T-helper 17 cell (primary cell): ENCODE data around the gene PML. TPM values are rescaled to one million over a fixed set of nuclear protein-coding genes. Genes with fewer than 3 reads are reported as not detected.
A peak's percentile ranks its signal among the peaks of the same experiment; 100 is the strongest.
"Not testable (repeated sequence)": the region's sequence is repeated elsewhere in the genome, so short reads cannot be mapped to it uniquely, and the experiment has no call there.

Experiments
- ATAC-seq: fragments of 150-1000 bp; cut with Tn5 transposase; 2 replicates; pipeline ENCODE4 v1.10.0; 2021; ENCODE audit warnings: mild to moderate bottlenecking, moderate library complexity
- DNase-seq, 3 donors: peaks; one replicate each; pipeline versions ENCODE4 v3.0.0 to v3.0.0-alpha.2; 2020 to 2021
- H3K9me3 ChIP-seq: one replicate; pipeline ENCODE4 v1.7.0; 2013; ENCODE audit warnings: low read length, mild to moderate bottlenecking; ENCODE audit not compliant: control insufficient read depth, poor library complexity, severe bottlenecking
- H3K27ac Mint-ChIP-seq: one replicate; pipeline ENCODE4 v1.8.0; 2022; ENCODE audit warnings: mild to moderate bottlenecking, moderate library complexity, mixed read lengths
- H3K27me3 Mint-ChIP-seq: one replicate; pipeline ENCODE4 v1.8.0; 2022; ENCODE audit warnings: mixed read lengths
- H3K36me3 Mint-ChIP-seq: one replicate; pipeline ENCODE4 v1.8.0; 2022; ENCODE audit warnings: low read depth, mixed read lengths
- H3K4me1 Mint-ChIP-seq: one replicate; pipeline ENCODE4 v1.8.0; 2022; ENCODE audit warnings: mild to moderate bottlenecking, mixed read lengths
- H3K4me3 Mint-ChIP-seq: one replicate; pipeline ENCODE4 v1.8.0; 2022; ENCODE audit warnings: mild to moderate bottlenecking, moderate library complexity, mixed read lengths
- total RNA-seq, 4 donors: library from RNA in 2 of 4; stranded (reverse) in 2 of 4; gene quantifications; one replicate each; pipeline ENCODE4 v1.2.3 and lab custom pipeline; 2022 to 2026

The PML gene
- total RNA-seq, 2 donors from 2014 or later, result 47.6 to 52.6 TPM

DNA sequence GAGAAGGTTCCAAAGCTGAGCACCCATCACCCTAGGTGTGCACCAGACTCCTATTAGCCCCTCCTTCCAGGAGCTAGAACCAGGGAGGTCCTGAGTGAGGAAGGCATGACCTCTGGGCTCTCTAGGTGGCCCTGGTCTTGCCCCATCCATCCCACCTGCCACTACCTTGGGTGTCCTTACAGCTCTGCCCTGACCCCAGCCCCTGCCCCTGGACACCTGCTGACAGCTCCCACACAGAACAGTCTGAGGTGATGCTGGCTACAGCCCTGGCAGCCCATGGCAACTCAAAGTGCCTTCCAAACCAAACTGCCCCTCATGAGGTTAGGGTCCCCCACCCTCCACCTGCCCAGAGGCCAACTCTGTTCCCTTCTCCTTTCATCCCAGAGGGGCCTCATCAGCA, 50.7 kb downstream of the PML start:
- H3K27me3 Mint-ChIP-seq, result no peaks in the 10 kb centered on the region
- H3K27ac Mint-ChIP-seq, result peak overlapping the region; percentile 59

DNA sequence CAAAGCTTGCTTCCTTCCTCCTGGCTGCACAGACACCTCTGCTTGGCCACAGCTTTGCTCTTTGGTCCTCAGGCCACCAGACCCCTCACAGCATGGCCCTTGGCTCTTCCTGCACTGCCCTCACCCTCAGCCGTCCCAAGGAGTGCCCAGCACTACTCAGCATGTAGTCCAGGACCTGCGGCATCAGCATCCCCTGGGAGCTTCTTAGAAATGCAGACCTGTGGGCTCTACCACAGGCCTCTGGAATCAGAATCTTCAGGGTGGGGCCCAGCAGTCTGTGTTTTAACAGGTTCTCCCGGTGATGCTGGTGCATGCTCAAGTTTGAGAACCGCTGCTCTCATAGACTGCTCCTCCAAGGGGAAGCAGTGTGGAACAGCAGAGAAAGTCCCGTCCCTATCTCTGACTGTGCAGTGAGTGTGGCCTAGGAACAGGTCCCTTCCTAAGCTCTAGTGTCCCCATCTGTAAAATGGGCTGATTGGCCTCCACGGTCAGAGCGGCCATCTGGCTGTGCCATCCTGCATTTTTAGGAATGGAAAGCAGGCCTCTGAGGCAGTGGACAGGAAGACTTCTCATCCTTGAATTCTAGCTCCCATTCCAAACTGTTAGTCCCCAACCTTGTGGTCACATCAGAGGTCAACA, 51.2 kb downstream of the PML start:
- no peak overlapping the region for H3K4me3 Mint-ChIP-seq
- H3K27ac Mint-ChIP-seq, result peak overlapping the region; percentile 59
- H3K27me3 Mint-ChIP-seq, result no peaks in the 10 kb centered on the region
- DNase-seq (no peak), ATAC-seq (no peak)
- H3K9me3 ChIP-seq, result no peaks in the 10 kb centered on the region
- peaks cover 12% of the 10 kb centered on the region for H3K4me1 Mint-ChIP-seq
- no peaks in the 10 kb centered on the region for H3K36me3 Mint-ChIP-seq

More for the DNA sequence above, 50.7 kb downstream of the PML start:
- H3K9me3 ChIP-seq, result no peaks in the 10 kb centered on the region
- ATAC-seq, result no peak
- Mint-ChIP-seq H3K4me1 (peaks cover 12% of the 10 kb centered on the region), H3K36me3 (no peaks in the 10 kb centered on the region), H3K4me3 (no peak overlapping the region)
- DNase-seq, result no peak

DNA sequence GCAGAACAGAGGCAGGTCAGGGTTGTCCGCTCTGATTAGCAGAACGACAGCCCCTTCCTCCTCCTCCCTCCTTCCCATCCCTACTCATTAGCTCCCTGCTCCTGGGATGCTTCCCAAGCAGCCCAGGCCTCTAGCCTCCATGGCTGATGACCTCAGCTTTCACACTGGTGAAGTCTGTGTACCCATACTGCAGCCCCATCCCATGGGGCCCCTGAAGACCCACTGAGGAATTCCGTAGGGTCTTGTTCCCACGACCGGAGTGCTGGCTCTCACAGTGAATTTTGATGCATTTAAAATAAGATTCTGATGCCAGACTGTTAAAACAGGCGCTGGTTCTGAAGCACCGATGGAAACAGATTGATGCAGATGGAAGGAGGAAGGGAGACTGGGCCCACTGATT, 51.8 kb downstream of the PML start:
- ATAC-seq (no peak), DNase-seq (no peak)
- Mint-ChIP-seq H3K4me1 (peaks cover 10% of the 10 kb centered on the region), H3K27me3 (no peaks in the 10 kb centered on the region), H3K27ac (no peak overlapping the region), H3K4me3 (no peak overlapping the region), H3K36me3 (no peaks in the 10 kb centered on the region)
- H3K9me3 ChIP-seq, result no peaks in the 10 kb centered on the region

GRCh38 chr15:74050127-74050526, 55.6 kb downstream of the PML start:
- no peak for DNase-seq
- Mint-ChIP-seq H3K27me3 (no peaks in the 10 kb centered on the region), H3K27ac (peak overlapping the region; percentile 39), H3K4me1 (peaks cover 18% of the 10 kb centered on the region), H3K4me3 (no peak overlapping the region), H3K36me3 (no peaks in the 10 kb centered on the region)
- no peaks in the 10 kb centered on the region for H3K9me3 ChIP-seq
- no peak for ATAC-seq

DNA sequence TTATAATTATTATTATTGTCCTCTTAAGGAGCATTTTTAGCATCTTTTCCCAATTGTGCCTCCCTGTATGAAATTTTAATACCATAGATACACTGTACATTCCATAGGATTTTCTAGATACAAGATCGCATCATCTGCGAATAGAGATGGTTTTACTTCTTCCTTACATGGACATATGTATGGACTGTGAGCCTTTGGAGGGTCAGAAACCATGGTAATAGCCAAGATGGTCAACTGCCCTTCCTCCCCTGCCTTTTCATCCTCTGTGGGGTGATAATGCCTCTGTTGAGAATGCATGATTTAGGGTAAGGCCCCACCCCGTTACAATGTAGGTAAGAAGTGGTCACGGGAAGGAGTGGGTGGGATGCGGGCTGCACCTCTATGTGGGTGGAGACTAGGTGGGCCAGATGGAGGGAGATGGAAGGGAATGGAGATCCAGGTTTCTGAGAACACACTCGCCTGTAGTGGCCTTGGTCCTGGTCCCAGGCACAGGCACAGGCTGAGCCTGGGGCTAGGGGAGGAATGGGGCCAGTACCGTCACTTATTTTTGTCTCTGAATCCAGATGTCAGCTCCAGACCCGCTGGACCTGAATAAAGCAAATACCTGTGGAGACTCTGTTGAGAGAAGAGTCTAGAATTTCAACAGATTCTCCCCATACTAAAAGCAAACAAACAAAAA, 56.2 kb downstream of the PML start:
- Mint-ChIP-seq H3K4me3 (no peak overlapping the region), H3K27me3 (no peaks in the 10 kb centered on the region), H3K36me3 (no peaks in the 10 kb centered on the region), H3K27ac (peak overlapping the region; percentile 39), H3K4me1 (peaks cover 18% of the 10 kb centered on the region)
- H3K9me3 ChIP-seq, result no peaks in the 10 kb centered on the region
- DNase-seq (no peak), ATAC-seq (no peak)

- peaks cover 18% of the 10 kb centered on the region for H3K4me1 Mint-ChIP-seq
- not testable (repeated sequence) for H3K9me3 ChIP-seq, H3K36me3 Mint-ChIP-seq, H3K27ac Mint-ChIP-seq, H3K27me3 Mint-ChIP-seq, H3K4me3 Mint-ChIP-seq, ATAC-seq, DNase-seq
Measured at GRCh38 chr15:74052271-74053260, 58.0 kb downstream of the PML start.

DNA sequence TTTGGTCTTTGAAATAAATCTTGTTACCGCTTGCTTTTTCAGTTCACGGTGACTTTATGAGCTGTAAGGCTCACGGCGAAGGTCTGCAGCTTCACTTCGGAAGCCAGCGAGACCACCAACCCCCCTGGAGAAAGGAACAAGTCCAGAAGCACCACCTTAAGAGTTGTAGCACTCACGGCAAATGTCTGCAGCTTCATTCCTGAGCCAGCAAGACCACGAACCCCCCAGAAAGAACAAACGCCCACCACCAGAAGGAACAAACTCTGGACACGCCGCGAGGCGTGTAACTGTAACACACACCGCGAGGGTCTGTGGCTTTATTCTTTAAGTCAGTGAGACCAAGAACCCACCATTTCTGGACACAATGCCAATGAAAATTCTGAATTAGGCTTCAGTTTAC, 59.0 kb downstream of the PML start:
- H3K9me3 ChIP-seq, result no peaks in the 10 kb centered on the region
- ATAC-seq (no peak), DNase-seq (no peak)
- H3K36me3 Mint-ChIP-seq, result peaks cover 5% of the 10 kb centered on the region
- no peak overlapping the region for H3K27ac Mint-ChIP-seq
- H3K4me1 Mint-ChIP-seq, result peaks cover 14% of the 10 kb centered on the region
- no peak overlapping the region for H3K4me3 Mint-ChIP-seq
- H3K27me3 Mint-ChIP-seq, result no peaks in the 10 kb centered on the region

- H3K36me3 Mint-ChIP-seq, result peaks cover 5% of the 10 kb centered on the region
- peak; percentile 44 to 49 (median 45) for DNase-seq
- H3K27me3 Mint-ChIP-seq, result no peaks in the 10 kb centered on the region
- H3K27ac Mint-ChIP-seq, result no peak overlapping the region
- H3K9me3 ChIP-seq, result no peaks in the 10 kb centered on the region
- peak overlapping the region; percentile 45 for H3K4me3 Mint-ChIP-seq
- ATAC-seq, result peak; percentile 99
- peaks cover 11% of the 10 kb centered on the region for H3K4me1 Mint-ChIP-seq
Measured at GRCh38 chr15:74053941-74054529, 59.5 kb downstream of the PML start.

DNA sequence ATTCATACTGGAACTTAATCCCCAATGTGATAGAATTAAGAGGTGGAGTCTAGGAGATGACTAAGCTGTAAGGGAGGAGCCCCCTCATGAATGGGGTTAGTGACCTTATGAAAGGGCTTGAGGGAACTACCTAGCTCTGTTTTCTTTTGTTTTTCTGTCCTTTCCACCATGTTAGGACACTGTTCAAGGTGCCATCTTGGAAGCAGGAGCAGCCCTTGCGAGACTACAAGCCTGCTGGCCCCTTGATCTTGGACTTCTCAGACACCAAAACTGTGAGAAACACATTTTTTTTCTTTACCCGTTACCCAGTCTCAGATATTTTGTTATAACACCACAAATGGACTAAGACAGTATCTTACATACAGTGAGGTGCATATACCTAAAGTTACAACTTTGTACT, 61.3 kb downstream of the PML start:
- H3K27me3 Mint-ChIP-seq, result no peaks in the 10 kb centered on the region

DNA sequence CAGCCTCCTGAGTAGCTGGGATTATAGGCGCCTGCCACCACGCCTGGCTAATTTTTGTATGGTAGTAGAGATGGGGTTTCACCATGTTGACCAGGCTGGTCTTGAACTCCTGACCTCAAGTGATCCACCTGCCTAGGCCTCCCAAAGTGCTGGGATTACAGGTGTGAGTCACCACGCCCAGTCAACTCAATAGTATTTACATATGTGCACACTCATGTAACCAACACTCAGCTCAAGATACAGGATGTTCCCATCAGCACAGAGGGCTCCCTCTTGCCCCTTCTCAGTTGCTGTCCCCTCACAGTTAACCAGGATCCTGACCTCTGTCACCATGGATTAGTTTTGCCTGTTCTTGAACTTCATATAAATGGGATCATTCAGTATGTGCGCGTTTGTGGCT, 61.8 kb downstream of the PML start:
- H3K4me1 Mint-ChIP-seq, result peaks cover 20% of the 10 kb centered on the region
- not testable (repeated sequence) for DNase-seq, H3K27ac Mint-ChIP-seq, ATAC-seq, H3K36me3 Mint-ChIP-seq, H3K27me3 Mint-ChIP-seq, H3K4me3 Mint-ChIP-seq, H3K9me3 ChIP-seq

More for the DNA sequence above, 61.3 kb downstream of the PML start:
- H3K9me3 ChIP-seq, result no peaks in the 10 kb centered on the region
- no peak for DNase-seq
- H3K4me1 Mint-ChIP-seq, result peaks cover 20% of the 10 kb centered on the region
- H3K27ac Mint-ChIP-seq, result no peak overlapping the region
- peaks cover 5% of the 10 kb centered on the region for H3K36me3 Mint-ChIP-seq
- H3K4me3 Mint-ChIP-seq, result no peak overlapping the region
- no peak for ATAC-seq

DNA sequence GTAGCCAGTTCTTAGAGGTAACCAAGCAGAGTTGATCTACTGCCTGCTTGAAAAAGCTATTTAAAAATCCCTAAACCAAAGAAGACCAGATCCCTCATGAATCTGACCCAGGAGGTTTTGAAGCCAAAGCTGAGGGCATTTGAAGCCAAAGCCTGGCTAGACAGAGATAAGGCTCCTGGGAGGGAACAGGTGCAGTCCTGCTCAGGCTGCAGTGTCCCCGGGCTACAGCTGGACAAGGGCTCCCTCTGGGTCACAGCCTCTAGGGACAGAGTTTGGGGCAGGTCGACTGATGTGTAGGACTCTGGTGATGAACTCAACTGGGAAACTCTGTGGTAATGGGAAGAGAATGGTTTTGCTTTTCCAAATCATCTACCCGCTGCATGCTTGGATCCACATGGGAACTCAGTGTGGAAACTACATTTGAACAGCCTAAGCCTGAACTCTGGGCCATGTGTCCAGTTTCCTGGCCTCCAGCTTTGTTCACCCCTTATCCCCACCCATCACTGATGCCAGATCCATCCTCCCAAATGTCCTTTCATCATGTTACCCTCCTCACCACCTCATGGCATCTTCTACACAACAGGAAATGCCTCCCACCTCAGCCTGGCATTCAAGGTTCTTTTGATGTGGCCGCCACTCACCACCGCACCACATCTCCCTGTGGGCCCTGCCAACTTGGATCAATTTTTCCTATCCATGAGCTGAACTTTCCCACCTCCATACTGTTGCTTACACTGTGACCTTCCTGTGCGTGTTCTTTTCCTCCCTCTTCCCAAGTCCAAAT, 64.7 kb downstream of the PML start:
- H3K4me3 Mint-ChIP-seq, H3K36me3 Mint-ChIP-seq, H3K9me3 ChIP-seq, H3K27ac Mint-ChIP-seq, ATAC-seq, DNase-seq, H3K27me3 Mint-ChIP-seq: not testable (repeated sequence)
- H3K4me1 Mint-ChIP-seq, result peaks cover 17% of the 10 kb centered on the region

DNA sequence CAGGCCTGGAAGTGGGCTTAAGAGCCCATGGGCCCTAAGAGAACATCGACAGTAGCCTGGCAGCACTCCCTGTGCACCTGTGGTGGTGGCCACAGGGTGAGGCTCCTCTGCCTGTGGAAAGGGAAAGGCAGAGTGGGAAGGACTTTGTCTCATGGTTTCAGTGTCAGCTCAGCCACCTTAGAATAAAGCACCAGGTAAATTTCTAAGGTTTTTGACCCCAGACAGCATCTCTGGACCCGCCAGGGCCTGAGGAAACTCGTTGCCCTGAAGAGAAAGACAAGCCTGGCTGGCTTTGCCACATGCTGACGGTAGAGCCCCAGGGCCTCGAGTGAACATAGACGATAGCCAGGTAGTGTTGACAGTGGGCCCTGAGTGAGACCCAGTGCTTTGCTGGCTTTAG, 65.7 kb downstream of the PML start:
- DNase-seq (no peak), ATAC-seq (no peak)
- H3K36me3 Mint-ChIP-seq, result peaks cover 5% of the 10 kb centered on the region
- H3K4me1 Mint-ChIP-seq, result peaks cover 12% of the 10 kb centered on the region
- H3K4me3 Mint-ChIP-seq, result no peak overlapping the region
- no peak overlapping the region for H3K27ac Mint-ChIP-seq
- H3K27me3 Mint-ChIP-seq, result no peaks in the 10 kb centered on the region
- no peaks in the 10 kb centered on the region for H3K9me3 ChIP-seq
